Measurements from ENCODE around the gene RWDD4.

The RWDD4 gene

GRCh38 chr4:183635321-183635720 is 23.7 kb downstream of the RWDD4 start:
- H3K4me3 ChIP-seq (ENCODE audit: low read depth, low read length), result no peak overlapping the region
- no peaks in the 10 kb centered on the region for H3K36me3 ChIP-seq (ENCODE audit: control insufficient read depth, insufficient read depth, low read length)
- no peak overlapping the region for H3K9ac ChIP-seq
- H3K79me2 ChIP-seq, result no peaks in the 10 kb centered on the region
- H3K4me2 ChIP-seq (ENCODE audit: low read length), result no peak overlapping the region
- no peak overlapping the region for H2AFZ ChIP-seq
- no peaks in the 10 kb centered on the region for H3K9me3 ChIP-seq (ENCODE audit: control insufficient read depth, low read length)
- no peaks in the 10 kb centered on the region for H3K27me3 ChIP-seq (ENCODE audit: control insufficient read depth, insufficient read depth, low read length)
- TF ChIP-seq CTCF (IDR thresholded peaks at IDR 0.05), result no peak
- no peaks in the 10 kb centered on the region for H3K4me1 ChIP-seq
- no peak overlapping the region for H3K27ac ChIP-seq

GRCh38 chr4:183633476-183634400 is 25.2 kb downstream of the RWDD4 start:
- no peaks in the 10 kb centered on the region for H3K4me1 ChIP-seq
- H3K27me3 ChIP-seq (ENCODE audit: control insufficient read depth, insufficient read depth, low read length), result no peaks in the 10 kb centered on the region
- H3K4me3 ChIP-seq (ENCODE audit: low read depth, low read length), result no peak overlapping the region
- H3K9me3 ChIP-seq (ENCODE audit: control insufficient read depth, low read length), result no peaks in the 10 kb centered on the region
- no peak for TF ChIP-seq CTCF (IDR thresholded peaks at IDR 0.05)
- no peak overlapping the region for H3K4me2 ChIP-seq (ENCODE audit: low read length)
- H2AFZ ChIP-seq, result no peak overlapping the region
- H3K27ac ChIP-seq, result no peak overlapping the region
- no peaks in the 10 kb centered on the region for H3K79me2 ChIP-seq
- no peak overlapping the region for H3K9ac ChIP-seq
- H3K36me3 ChIP-seq (ENCODE audit: control insufficient read depth, insufficient read depth, low read length), result no peaks in the 10 kb centered on the region

- Histone ChIP-seq H3K27ac (no peak overlapping the region), H3K9me3 (ENCODE audit: control insufficient read depth, low read length) (no peaks in the 10 kb centered on the region), H3K4me1 (no peaks in the 10 kb centered on the region), H3K36me3 (ENCODE audit: control insufficient read depth, insufficient read depth, low read length) (no peaks in the 10 kb centered on the region), H3K4me2 (ENCODE audit: low read length) (no peak overlapping the region), H2AFZ (no peak overlapping the region), H3K9ac (no peak overlapping the region), H3K79me2 (no peaks in the 10 kb centered on the region), H3K27me3 (ENCODE audit: control insufficient read depth, insufficient read depth, low read length) (no peaks in the 10 kb centered on the region), H3K4me3 (ENCODE audit: low read depth, low read length) (no peak overlapping the region)
- no peak for TF ChIP-seq CTCF (IDR thresholded peaks at IDR 0.05)
Observed at GRCh38 chr4:183632689-183633088, 26.3 kb downstream of the RWDD4 start.

GRCh38 chr4:183631577-183632198 is 27.3 kb downstream of the RWDD4 start:
- Histone ChIP-seq H3K27me3 (ENCODE audit: control insufficient read depth, insufficient read depth, low read length) (no peaks in the 10 kb centered on the region), H3K4me3 (ENCODE audit: low read depth, low read length) (no peak overlapping the region), H2AFZ (no peak overlapping the region), H3K79me2 (no peaks in the 10 kb centered on the region), H3K27ac (no peak overlapping the region), H3K9me3 (ENCODE audit: control insufficient read depth, low read length) (no peaks in the 10 kb centered on the region), H3K36me3 (ENCODE audit: control insufficient read depth, insufficient read depth, low read length) (no peaks in the 10 kb centered on the region), H3K9ac (no peak overlapping the region), H3K4me1 (no peaks in the 10 kb centered on the region), H3K4me2 (ENCODE audit: low read length) (no peak overlapping the region)
- TF ChIP-seq CTCF (IDR thresholded peaks at IDR 0.05), result no peak
